ENCODE results near the gene VNN1.

DNA sequence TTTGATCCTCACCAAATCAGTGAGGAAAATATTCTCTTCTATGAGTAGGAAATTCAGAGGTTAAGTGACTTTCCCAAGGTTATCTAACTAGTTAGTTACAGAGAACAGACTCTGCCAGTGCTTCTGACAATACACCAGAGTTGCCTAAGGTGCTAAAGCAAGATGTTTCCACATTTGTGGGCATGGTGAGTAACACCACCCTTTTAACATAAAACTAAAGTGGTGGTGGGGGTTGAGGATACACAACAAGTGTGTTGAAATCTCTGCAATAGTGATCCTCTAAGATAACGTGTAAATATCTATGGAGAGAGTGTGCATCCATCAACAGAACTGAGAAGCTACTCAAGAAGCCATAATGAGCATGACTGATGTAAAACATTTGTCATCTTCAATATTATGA is 32.2 kb upstream of the VNN1 start:
- no peak for TF ChIP-seq ZSCAN30 (tag by site-specific recombination; IDR thresholded peaks at IDR 0.05)
- TF ChIP-seq, protein P1, sequence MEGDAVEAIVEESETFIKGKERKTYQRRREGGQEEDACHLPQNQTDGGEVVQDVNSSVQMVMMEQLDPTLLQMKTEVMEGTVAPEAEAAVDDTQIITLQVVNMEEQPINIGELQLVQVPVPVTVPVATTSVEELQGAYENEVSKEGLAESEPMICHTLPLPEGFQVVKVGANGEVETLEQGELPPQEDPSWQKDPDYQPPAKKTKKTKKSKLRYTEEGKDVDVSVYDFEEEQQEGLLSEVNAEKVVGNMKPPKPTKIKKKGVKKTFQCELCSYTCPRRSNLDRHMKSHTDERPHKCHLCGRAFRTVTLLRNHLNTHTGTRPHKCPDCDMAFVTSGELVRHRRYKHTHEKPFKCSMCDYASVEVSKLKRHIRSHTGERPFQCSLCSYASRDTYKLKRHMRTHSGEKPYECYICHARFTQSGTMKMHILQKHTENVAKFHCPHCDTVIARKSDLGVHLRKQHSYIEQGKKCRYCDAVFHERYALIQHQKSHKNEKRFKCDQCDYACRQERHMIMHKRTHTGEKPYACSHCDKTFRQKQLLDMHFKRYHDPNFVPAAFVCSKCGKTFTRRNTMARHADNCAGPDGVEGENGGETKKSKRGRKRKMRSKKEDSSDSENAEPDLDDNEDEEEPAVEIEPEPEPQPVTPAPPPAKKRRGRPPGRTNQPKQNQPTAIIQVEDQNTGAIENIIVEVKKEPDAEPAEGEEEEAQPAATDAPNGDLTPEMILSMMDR (tag by site-specific recombination; IDR thresholded peaks at IDR 0.05) = no peak
- TF ChIP-seq YY1 (tag by site-specific recombination; IDR thresholded peaks at IDR 0.05) = no peak
- no peak for TF ChIP-seq ZNF324 (tag by site-specific recombination; IDR thresholded peaks at IDR 0.05)
- TF ChIP-seq, protein P2, sequence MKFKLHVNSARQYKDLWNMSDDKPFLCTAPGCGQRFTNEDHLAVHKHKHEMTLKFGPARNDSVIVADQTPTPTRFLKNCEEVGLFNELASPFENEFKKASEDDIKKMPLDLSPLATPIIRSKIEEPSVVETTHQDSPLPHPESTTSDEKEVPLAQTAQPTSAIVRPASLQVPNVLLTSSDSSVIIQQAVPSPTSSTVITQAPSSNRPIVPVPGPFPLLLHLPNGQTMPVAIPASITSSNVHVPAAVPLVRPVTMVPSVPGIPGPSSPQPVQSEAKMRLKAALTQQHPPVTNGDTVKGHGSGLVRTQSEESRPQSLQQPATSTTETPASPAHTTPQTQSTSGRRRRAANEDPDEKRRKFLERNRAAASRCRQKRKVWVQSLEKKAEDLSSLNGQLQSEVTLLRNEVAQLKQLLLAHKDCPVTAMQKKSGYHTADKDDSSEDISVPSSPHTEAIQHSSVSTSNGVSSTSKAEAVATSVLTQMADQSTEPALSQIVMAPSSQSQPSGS (tag by site-specific recombination; IDR thresholded peaks at IDR 0.05; ENCODE audit: low read depth) = no peak
- no peak for TF ChIP-seq ZNF341 (tag by site-specific recombination; IDR thresholded peaks at IDR 0.05; ENCODE audit: low read depth)
- TF ChIP-seq, protein P3, sequence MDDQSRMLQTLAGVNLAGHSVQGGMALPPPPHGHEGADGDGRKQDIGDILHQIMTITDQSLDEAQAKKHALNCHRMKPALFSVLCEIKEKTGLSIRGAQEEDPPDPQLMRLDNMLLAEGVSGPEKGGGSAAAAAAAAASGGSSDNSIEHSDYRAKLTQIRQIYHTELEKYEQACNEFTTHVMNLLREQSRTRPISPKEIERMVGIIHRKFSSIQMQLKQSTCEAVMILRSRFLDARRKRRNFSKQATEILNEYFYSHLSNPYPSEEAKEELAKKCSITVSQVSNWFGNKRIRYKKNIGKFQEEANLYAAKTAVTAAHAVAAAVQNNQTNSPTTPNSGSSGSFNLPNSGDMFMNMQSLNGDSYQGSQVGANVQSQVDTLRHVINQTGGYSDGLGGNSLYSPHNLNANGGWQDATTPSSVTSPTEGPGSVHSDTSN (CRISPR knock-in tag; IDR thresholded peaks at IDR 0.05) = no peak
- TF ChIP-seq TCF7L2 (IDR thresholded peaks at IDR 0.05; ENCODE audit: borderline replicate concordance, low read depth, low read length) = no peak
- no peak for TF ChIP-seq ZNF121 (tag by site-specific recombination; IDR thresholded peaks at IDR 0.05)
- no peak for TF ChIP-seq HOXA7 (CRISPR knock-in tag; IDR thresholded peaks at IDR 0.05; ENCODE audit: borderline replicate concordance)
- TF ChIP-seq ZNF302 (tag by site-specific recombination; IDR thresholded peaks at IDR 0.05; ENCODE audit: low read depth) = no peak
- no peak for TF ChIP-seq ZNF16 (tag by site-specific recombination; IDR thresholded peaks at IDR 0.05; ENCODE audit: low read depth)
- TF ChIP-seq ZNF623 (tag by site-specific recombination; IDR thresholded peaks at IDR 0.05) = no peak
- no peak for TF ChIP-seq SETDB1 (IDR thresholded peaks at IDR 0.05; ENCODE audit: insufficient read length, low read length)

All from HEK293 (cell line).